Testis (tissue), 2 donors: ENCODE results near the gene RIN2.

Source experiments
- CTCF ChIP-seq, 3 experiments: fragments of 450-650 bp in 2 of 3; fragments of 200-600 bp in 1 of 3; sonication (generic) in 1 of 3; IDR thresholded peaks; one replicate each; pipeline ENCODE4 v1.5.1; 2016 to 2019; ENCODE audit warnings: antibody characterized with exemption in 3 of 3, mild to moderate bottlenecking in 2 of 3, moderate library complexity in 1 of 3
- POLR2A ChIP-seq: fragments of 450-650 bp; IDR thresholded peaks from one replicate; pipeline ENCODE4 v1.6.1; 2017; ENCODE audit warnings: antibody characterized with exemption, mild to moderate bottlenecking, moderate library complexity

- TF ChIP-seq CTCF (IDR thresholded peaks at IDR 0.05) (no peak), POLR2A (no peak)
Measured at GRCh38 chr20:19725373-19725772, 32.7 kb upstream of the RIN2 start.
